ENCODE measurements around the gene MX2.

GRCh38 chr21:41345356-41345755 is 16.5 kb upstream of the MX2 start:
- no peak for TF ChIP-seq CTCF (conservative IDR thresholded peaks at IDR 0.05; ENCODE audit: low read depth, low read length)
- no peak for TF ChIP-seq BHLHE40 (IDR thresholded peaks at IDR 0.05; ENCODE audit: low read depth, low read length)
- no peak for TF ChIP-seq POLR2A (IDR thresholded peaks at IDR 0.05; ENCODE audit: low read depth, low read length)
- no peak for TF ChIP-seq MXI1 (IDR thresholded peaks at IDR 0.05; ENCODE audit: borderline replicate concordance, low read depth, low read length)
- no peak for TF ChIP-seq RAD21 (IDR thresholded peaks at IDR 0.05; ENCODE audit: low read length)
- no peak for TF ChIP-seq FOS (IDR thresholded peaks at IDR 0.05; ENCODE audit: low read depth, low read length)
- TF ChIP-seq CEBPB (IDR thresholded peaks at IDR 0.05; ENCODE audit: low read depth, low read length): no peak
- no peak for TF ChIP-seq RCOR1 (IDR thresholded peaks at IDR 0.05; ENCODE audit: insufficient replicate concordance, low read length)
- TF ChIP-seq MAZ (IDR thresholded peaks at IDR 0.05; ENCODE audit: borderline replicate concordance, low read depth, low read length): no peak
- no peak for TF ChIP-seq NFE2L2 (IDR thresholded peaks at IDR 0.05; ENCODE audit: low read depth, low read length)
- TF ChIP-seq RFX5 (IDR thresholded peaks at IDR 0.05; ENCODE audit: low read depth, low read length): no peak
- TF ChIP-seq, protein P1, sequence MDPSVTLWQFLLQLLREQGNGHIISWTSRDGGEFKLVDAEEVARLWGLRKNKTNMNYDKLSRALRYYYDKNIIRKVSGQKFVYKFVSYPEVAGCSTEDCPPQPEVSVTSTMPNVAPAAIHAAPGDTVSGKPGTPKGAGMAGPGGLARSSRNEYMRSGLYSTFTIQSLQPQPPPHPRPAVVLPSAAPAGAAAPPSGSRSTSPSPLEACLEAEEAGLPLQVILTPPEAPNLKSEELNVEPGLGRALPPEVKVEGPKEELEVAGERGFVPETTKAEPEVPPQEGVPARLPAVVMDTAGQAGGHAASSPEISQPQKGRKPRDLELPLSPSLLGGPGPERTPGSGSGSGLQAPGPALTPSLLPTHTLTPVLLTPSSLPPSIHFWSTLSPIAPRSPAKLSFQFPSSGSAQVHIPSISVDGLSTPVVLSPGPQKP (IDR thresholded peaks at IDR 0.05; ENCODE audit: borderline replicate concordance, low read depth, low read length): no peak
- no peak for TF ChIP-seq MAFK (IDR thresholded peaks at IDR 0.05; ENCODE audit: low read depth, low read length)
